ENCODE results near the gene CBLC.

- no peak for TF ChIP-seq CTCF (conservative IDR thresholded peaks at IDR 0.05; ENCODE audit: low read depth, low read length)
- TF ChIP-seq EZH2phosphoT487 (IDR thresholded peaks at IDR 0.05; ENCODE audit: borderline replicate concordance, low read length) = no peak
- TF ChIP-seq EZH2 (IDR thresholded peaks at IDR 0.05; ENCODE audit: low read length, unreplicated experiment) = no peak
These were observed 32.8 kb upstream of the CBLC start for GRCh38 chr19:44744871-44745332.
